Measurements from ENCODE around the gene HGFAC.
"Not testable (repeated sequence)": the region's sequence is repeated elsewhere in the genome, so short reads cannot be mapped to it uniquely, and the experiment has no call there.

HGFAC gene

DNA sequence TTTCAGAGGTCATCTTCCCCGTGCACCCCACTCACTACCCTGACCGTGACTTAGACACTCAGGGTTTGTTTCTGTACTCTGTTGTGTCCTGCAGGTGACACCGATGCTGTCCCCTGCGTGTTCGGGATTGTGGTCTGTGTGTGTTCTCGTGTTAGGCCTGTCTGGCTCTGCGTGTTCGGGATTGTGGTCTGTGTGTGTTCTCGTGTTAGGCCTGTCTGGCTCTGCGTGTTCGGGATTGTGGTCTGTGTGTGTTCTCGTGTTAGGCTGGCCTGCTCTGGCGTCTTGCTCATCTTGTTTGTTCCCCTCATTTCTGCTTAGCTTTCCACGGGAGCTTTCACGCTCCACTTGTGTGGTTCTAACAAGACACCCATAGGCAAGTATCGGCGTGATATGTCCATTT, 30.6 kb upstream of the HGFAC start:
- DNase-seq (ENCODE audit: low spot score): not testable (repeated sequence)

DNA sequence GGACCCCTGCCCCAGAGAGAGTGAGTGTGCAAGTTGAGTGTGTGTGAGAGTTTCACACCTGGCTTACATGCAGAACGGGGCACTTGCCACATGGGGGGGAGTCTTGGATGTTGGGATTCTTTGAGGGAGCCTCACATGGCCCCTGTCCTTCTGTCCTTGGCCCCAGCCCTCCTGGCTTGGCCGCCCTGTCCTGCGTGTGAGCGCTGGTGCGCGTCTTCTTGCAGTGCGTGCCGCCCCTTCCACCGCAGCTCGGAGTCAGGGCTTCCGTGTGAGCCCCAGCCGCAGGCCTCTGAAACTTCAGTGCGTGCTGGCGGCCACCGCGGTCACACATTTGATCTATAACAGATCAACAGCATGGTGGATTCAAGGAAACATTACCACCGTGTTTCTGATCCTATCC, 30.1 kb upstream of the HGFAC start:
- no peak for DNase-seq (ENCODE audit: low spot score)

DNA sequence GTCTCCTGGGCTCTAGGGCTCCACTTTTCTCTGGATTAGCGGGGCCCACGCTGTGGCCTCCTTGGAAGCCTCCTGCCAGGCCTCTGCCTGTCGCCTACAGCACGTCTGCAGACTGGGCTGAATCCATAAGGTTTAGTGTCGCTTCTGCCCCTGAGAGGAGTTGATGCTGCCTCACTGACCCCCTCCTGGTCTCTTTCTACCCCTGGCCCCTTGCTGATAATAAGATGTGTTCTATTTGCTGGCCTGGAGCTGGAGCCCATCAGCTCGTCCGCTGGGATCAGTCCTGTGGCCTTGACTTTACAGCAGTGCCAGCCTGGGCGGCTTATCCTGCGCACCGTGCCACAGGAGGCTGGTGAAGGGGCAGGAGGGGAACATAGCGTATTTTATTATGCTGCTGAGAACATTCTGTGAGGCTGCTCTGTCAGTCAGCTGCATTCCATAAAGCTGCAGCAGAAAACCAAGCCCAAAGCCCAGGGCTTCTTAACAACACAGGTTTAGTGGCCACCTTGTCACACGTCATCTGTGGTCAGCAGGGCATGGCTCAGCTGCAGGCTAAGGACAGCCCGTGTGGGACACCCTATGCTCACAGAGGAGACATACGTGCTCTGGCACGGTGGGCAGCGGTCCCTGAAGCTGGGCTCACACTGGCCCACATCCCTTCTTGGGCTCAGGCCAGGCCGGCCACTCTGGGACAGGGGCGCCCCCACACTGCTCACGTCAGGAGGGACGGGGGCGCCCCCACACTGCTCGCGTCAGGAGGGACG, 29.3 kb upstream of the HGFAC start:
- no peak for DNase-seq (ENCODE audit: low spot score)

DNA sequence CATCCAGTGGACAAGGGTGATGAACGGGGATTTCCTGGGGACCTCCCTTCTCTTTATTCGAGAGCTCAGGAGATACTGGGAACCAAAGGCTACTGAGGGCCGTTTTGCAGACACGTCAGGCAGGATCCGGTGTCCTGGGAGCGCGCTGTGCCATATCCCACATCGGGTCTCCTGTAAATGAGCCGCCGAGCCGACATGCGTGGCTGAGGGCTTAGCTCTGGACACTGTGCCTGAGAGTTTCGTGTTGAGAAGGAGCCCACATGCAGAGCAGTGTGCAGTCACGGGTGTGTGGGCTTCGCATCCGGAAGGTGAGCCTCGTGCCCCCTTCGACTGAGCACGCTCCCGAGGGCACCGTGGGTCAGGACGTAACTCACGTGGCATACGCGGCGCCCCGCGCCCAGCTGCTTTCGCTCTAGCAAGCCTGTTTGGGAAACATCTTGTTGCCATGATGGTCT, 28.5 kb upstream of the HGFAC start:
- DNase-seq (ENCODE audit: low spot score): no peak

DNA sequence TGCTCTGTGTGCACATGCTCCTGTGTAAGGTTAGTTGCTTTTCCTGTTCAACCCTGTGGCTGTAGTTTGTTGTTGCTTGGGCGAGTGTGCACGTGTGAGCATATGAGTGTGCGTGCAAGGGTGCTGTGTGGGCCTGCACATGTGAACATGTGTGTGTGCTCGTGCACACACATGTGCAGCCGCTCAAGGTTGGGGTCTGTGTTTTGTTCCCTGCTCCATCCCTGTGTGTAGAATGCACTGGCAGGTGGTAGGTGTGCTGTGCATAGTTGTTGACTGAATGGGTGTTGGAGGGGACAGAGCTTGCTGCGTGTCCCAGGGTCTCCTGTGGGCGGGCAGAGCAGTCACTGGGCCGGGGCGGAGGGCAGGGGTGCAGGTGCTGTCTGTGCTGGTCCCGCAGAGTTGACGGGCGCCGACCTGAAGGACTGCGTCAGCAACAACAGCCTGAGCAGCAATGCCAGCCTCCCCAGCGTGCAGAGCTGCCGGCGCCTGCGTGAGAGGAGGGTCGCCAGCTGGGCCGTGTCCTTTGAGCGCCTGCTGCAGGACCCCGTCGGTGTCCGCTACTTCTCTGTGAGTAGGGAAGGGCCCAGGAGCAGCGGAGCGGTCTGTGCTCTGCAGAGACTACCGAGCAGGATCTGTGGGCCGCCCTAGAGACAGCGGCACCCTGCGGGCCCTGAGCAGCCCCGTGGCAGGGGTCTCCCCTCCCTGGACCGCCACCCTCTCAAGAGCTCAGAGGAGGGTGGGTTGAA, 27.9 kb upstream of the HGFAC start:
- no peak for DNase-seq (ENCODE audit: low spot score)

DNA sequence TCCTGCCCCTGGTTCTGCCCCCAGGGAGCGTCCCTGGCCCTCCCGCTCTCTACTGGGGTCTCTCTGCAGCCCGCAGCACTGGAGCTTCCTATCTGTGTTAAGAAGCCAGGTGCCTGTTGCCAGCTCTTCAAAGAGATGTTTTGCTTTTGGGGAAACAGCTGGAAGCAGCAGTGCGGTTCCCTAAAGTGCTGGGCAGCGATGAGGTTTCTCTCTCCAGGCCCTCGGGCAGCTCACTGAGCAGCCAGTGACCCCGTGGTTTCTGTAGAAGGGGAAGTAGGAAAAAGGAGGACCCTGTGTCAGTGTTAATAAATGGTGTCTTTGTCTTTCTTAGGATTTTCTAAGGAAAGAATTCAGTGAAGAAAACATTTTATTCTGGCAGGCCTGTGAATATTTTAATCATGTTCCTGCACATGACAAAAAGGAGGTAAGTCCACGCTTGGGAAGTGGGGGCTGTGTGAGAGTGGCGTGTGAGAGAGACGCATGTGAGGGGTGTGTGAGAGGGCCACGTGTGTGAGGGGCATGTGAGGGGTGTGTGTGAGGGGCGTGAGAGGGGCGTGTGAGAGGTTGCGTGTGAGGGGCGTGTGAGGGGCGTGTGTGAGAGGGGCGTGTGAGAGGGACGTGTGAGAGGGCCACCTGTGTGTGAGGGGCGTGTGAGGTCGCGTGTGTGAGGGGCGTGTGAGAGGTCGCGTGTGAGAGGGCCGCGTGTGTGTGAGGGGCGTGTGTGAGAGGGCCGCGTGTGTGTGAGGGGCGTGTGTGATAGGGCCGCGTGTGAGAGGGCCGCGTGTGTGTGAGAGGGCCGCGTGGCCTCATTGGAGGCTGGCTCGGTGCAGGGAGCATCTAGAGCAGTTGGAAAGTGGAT, 27.1 kb upstream of the HGFAC start:
- no peak for DNase-seq (ENCODE audit: low spot score)

DNA sequence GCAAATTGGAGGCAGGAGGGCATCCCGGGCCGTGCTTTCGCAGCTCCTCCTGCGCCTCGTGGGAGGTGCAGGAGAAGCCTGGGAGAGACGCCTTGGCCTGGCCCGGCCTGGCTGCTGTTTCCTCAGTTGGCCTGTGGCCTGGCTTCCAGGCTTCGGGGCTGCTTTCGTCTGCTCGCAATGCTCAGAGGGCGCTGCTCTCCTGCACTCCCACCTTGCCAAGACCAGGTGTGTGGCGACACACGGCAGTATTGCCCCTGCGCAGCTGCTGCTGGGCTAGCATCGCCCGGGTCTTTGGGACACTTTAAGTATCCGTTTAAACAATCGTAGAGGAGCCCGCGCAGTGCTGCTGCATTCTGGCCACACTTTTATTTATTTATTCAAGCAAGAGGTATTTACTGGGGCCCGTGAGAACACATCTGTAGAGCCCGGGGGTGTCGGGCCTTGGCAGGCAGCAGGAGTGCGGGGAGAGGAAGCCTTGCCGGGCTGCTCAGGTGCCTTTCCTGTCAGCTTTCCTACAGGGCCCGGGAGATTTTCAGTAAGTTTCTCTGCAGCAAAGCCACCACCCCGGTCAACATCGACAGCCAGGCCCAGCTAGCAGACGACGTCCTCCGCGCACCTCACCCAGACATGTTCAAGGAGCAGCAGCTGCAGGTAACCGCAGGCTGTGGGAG, 26.2 kb upstream of the HGFAC start:
- DNase-seq (ENCODE audit: low spot score): no peak

DNA sequence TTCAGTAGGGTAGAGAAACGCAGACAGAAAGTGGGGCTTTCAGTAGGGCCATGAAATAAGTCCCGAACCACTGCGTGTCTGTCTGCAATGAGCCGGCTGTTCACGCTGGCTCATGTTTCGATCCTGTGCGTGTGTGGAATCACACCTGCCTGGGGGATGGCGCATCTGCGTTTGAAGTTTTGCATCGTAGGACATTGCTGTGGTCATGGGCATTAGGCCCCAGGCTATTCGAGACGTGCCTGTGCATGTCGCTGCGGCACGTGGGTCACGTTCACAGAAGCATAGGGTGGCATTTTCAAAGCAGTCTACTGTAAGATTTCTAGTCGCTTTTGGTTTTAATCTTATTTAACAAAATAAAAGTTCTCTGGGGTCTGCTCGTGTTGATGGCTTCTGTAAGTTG, 25.5 kb upstream of the HGFAC start:
- DNase-seq (ENCODE audit: low spot score): no peak

DNA sequence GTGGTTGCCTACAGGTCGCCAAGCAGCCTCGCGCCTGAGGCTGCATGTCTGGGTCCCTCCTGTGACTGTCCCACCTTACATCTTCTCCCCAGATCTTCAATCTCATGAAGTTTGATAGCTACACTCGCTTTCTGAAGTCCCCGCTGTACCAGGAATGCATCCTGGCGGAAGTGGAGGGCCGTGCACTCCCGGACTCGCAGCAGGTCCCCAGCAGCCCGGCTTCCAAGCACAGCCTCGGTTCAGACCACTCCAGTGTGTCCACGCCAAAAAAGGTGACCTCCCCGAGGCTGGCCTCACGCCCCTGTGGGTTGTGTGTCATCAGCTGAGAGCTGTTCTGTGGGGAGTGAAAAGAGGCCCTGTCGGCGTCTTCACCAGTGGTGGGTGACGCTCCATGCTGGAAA, 24.9 kb upstream of the HGFAC start:
- DNase-seq (ENCODE audit: low spot score): no peak

DNA sequence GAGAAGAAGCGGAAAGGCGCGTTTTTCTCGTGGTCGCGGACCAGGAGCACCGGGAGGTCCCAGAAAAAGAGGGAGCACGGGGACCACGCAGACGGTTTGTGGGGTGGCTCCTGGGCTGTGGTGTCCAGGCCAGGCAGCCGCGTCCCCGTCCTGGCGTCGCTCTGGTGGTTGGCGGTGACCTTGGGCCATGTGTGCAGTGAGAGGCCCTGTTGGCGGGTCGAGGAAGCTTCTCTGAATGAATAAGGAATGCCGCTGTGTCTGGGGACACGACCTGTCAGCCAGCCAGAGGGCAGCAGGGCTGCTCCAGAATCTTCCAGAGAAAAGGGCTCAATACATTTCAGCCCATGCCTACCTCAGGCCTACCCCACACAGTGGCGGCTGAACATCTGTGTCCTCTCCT, 24.3 kb upstream of the HGFAC start:
- DNase-seq (ENCODE audit: low spot score): no peak

DNA sequence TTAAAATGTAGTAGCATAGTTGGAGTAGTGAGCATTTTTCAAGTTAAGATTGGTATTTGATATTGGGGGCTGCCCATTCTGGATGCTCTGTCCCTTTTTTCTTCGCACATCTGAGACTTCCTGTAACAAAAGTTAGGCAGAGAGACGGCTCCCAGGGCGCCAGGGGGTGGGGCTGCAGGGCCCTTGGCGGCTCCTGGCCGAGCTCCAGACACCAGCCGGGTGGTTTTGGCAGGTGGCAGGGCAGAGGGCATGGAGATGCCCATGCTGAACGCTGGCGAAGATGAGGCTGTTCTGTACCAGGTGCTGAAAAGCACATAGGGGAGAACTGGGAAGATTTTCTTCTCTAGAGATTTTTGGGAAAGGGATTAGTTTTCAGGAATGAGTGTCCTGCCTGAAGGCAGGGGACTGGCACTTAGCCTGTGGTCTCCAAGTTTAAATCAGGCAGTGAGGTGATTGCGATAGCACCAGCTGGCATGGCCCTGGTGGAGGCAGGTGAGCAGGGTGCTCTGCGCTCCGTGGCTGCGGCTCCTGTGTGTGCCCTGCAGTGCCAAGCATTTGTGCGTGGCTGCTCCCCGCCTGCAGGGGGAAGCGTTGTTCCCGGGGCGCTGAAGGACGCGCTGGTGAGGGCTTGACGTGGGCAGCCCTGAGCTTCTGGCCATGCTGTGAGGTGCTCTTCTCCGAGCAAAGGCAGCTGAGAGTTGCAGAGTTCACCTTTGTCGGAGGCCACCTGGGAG, 23.6 kb upstream of the HGFAC start:
- no peak for DNase-seq (ENCODE audit: low spot score)

DNA sequence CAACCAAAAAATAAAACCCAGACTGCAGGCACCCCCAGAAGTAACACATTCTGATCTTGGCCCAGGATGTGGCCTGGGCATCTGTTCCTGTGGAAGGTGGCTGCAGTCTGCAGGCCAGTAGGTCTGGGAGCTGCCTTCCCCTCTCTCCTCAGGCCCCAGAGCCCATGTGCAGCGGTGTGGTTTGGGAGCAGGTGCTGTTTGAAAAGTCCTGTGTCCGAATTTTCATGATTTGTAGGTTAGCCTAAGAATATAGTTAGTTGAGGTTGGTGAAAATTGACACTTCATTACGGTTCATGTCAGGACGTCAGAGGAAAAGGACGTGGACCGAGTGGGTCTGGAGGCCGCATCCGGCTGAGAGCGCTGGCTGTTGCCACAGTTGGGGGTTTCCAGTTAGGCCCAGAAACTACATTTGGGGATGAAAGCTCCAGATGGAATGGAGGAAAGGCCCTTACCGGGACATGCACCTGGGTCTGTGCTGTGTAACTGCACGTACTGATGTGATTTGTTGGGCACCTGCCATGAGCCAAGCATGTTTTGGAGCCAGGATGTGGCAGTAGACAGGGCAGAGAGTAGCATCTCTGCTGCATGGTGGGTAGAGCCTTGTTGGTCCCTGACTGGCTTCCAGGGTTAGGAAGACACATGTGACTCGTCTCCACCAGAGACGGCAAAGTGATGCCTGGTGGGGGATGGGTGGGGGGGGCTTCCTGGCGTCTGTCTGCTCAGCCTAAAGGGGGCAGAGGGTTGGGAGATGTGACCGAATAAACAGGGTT, 21.7 kb upstream of the HGFAC start:
- no peak for DNase-seq (ENCODE audit: low spot score)

DNA sequence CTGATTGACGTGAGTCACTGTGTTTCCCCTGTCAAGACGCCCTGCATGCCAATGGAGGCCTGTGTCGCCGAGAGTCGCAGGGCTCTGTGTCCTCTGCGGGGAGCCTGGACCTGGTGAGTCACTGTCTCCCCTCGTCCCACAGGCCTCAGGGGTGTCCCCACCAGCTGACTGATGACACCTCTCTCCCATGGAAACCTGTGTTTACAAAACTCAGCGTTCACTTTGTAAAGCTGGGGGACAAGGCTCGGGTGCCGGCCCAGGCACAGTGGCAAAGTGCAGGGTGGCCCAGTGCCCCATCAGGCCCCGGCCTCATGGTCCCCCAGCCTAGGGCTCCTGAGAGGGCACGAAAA, 21.2 kb upstream of the HGFAC start:
- no peak for DNase-seq (ENCODE audit: low spot score)

DNA sequence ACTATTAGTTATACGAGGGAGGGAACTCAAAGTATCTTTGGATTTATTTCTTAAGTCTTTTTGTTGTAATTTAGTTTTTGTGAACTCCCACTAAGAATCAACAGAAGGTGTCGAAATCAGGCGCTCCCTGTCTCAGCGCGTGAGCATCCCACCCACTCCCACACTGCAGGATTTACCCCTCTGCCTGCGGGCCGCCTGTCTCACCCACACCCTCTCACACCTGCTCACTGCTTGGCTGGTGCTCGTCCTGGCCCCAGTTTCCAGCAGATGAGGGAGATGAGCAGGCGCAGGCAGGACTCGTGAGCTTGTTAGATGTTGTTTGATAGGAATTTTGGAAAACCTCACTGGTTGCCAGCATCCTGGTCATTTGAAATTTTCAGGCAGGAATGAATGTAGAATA, 20.8 kb upstream of the HGFAC start:
- DNase-seq (ENCODE audit: low spot score): no peak

DNA sequence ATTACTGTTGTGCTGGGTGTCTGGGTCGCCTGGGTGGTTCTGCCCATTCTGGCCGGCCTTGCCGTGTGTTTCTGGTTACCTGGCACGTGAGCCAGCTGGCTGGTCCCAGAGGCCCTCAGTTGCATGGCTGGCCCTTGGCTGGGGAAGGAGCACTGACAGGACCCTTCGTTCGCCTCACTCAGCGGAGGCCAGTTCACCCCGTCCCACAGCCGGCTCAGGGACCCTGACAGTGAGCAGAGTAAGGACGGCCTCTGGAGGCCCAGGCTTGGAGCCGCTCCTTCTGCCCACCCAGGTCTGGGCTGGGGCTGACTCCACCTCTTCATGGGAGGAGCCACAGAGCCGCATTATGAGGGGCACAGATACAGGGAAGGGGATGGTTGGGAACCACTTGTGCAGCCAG, 20.3 kb upstream of the HGFAC start:
- DNase-seq (ENCODE audit: low spot score): no peak

DNA sequence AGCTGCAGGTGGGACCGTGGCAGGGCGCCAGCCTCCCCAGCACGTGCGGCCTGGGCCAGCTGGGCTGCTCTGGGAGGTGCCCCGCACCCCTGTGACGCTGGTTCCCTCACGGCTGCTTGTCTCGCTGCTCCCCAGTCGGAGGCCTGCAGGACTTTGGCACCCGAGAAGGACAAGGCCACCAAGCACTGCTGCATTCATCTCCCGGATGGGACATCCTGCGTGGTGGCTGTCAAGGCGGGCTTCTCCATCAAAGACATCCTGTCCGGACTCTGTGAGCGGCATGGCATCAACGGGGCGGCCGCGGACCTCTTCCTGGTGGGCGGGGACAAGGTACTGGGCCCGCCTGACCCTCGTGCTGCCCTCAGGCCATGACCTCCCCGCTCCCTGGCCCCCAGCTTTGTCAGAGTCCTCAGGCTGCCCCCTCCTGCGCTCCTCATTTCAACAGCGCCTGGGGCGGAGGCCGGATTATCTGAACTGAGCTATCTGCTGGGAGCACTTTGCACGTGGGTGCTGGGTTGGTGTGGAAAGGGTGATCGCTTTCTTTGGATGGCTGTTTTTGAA, 19.4 kb upstream of the HGFAC start:
- no peak for DNase-seq (ENCODE audit: low spot score)

DNA sequence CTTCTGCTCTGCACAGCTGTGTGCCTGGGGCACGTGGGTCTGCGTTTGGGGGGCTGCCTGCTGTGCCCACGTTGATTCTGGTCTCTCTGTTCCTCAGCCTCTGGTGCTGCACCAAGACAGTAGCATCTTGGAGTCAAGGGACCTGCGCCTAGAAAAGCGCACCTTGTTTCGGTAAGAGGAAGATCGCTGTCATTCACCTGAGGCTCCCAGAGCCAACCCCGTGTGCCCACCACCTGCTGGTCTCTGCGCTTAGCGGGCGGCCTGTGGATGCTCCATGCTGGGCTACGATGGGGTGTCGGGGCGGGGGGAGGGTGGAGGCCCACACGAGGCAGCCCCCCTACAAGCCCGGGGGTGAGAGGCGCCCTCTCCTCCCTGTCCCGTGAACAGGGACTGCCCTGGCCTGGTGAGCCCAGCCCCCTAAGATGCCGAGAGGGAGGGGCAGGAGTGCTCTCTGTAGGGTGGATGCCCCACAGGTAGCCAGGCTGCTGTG, 18.9 kb upstream of the HGFAC start:
- DNase-seq (ENCODE audit: low spot score): no peak

DNA sequence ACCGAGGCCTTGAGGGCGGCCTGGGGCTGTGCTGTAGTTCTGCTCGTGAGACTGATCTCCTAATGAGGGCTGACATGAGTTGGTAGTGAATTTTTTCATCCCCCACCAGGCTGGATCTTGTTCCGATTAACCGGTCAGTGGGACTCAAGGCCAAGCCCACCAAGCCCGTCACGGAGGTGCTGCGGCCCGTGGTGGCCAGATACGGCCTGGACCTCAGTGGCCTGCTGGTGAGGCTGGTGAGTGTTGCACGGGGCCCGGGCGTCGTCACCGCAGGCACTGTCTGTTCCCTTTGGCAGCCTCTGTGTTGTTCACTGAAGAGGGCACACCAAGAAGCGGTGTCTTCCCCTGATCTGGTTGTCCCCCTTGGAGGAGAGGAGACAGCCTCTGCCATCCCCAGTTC, 18.4 kb upstream of the HGFAC start:
- DNase-seq (ENCODE audit: low spot score): no peak

DNA sequence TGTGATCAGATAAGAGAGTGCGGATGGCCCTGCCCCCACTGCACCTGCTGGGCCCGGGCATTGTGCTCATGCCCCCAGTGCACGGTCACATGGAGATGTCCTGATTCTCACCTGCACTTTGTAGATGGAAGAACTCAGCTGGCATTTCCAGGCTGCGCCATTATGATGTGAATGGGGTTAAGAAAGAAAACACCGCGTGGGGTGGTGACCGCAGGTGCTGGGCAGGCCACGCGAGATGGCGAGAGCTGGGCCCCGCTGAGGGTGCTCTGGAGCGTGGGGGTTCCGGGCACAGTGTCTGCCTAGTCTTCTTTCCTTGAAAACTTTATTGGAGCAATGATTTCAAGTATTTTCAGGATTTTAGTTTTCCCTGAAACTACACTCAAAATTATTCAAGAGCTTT, 17.8 kb upstream of the HGFAC start:
- no peak for DNase-seq (ENCODE audit: low spot score)

DNA sequence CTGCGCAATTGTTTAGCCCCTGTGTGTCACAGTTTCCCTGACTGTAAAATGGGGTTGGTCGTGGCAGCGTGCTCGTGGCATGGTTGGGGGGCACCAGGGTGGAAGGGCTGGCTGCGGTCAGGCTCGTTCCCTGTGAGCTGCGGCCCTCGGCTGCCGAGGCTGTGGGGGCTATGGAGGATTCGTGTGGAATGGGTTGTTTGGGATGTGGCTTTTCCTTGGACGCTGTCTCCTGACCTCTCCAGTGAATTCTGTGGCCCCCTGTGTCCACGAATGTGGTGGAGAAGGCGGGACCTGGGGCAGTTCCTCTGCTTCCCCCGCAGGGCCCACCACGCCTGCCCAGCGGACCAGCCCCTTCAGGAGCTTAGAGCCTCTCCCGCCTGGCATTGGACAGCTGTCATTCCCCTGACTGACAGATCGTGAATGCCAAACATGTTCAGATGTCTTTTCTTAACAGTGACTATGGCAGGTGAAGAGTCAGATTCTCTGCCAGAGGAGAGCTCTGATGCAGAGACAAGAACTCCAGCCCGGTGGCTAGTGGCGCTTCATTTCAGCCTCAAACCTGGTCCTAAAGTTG, 17.2 kb upstream of the HGFAC start:
- DNase-seq (ENCODE audit: low spot score): no peak

Data from RKO (cell line).